BLaER1 (cell line): ENCODE results near the gene SH3TC2.

ENCODE experiments used
- H3K27ac ChIP-seq: shearing (Covaris generic); formaldehyde crosslinking; 2 replicates; pipeline ENCODE4 v1.8.1; 2022
- H3K27me3 ChIP-seq: shearing (Covaris generic); formaldehyde crosslinking; 2 replicates; pipeline ENCODE4 v1.8.1; 2022
- H3K36me3 ChIP-seq: shearing (Covaris generic); formaldehyde crosslinking; 2 replicates; pipeline ENCODE4 v1.8.1; 2022
- H3K4me1 ChIP-seq: shearing (Covaris generic); formaldehyde crosslinking; 2 replicates; pipeline ENCODE4 v1.8.1; 2022
- H3K4me2 ChIP-seq: shearing (Covaris generic); formaldehyde crosslinking; 2 replicates; pipeline ENCODE4 v1.8.1; 2022
- H3K4me3 ChIP-seq: shearing (Covaris generic); formaldehyde crosslinking; 2 replicates; pipeline ENCODE4 v1.8.1; 2022
- H3K9ac ChIP-seq: shearing (Covaris generic); formaldehyde crosslinking; 2 replicates; pipeline ENCODE4 v1.8.1; 2022
- H3K9me3 ChIP-seq: shearing (Covaris generic); formaldehyde crosslinking; 2 replicates; pipeline ENCODE4 v1.8.1; 2022
- H4K20me1 ChIP-seq: shearing (Covaris generic); formaldehyde crosslinking; 2 replicates; pipeline ENCODE4 v1.8.1; 2022
- Cebpa-rat ChIP-seq: shearing (Covaris generic); IDR thresholded peaks from 2 replicates; pipeline ENCODE4 v1.8.1; 2022

The SH3TC2 gene

DNA sequence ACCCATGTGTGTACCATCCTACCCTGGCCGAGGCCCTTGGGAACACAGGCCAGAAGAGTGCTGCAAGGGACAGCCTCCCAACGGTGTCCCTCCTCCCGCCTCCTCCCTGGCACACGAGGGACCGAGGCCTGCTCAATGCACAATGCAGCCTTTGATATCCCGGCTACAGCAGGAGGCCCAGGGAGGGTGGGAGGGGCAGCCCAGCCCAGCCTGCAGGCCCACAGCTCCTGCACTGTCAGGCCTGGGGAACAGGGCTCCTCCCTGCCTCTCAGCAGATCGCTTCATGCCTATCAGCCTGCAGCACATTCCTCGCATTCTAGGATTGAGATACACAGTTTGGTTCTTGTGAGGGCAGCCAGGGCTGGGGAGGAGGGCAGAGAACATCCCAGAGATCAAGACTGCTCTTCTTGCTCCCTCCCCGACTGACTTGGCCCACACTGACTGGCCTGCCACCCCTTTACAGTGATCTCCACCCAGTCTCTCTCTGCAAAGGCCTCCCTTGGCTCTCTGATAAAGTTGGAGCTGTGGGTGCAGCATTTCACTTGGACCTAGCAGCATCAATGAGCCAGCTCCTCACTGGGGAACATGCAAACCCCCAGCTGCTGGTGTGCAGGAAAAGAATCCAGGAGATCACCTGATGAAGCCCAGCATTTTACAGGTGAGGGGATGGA, at the start of gene SH3TC2:
SH3TC2 (minus strand) TSS at position 46 of the 671 bp plus-strand sequence; CDS start at position 6, 40 bp downstream.
- no peak for TF ChIP-seq Cebpa-rat
- Histone ChIP-seq H3K4me1 (peaks cover 9% of the 10 kb centered on the region), H3K36me3 (no peaks in the 10 kb centered on the region), H3K9me3 (0 out of 2 replicates have a peak, but pooled peaks cover 11% of the 10 kb centered on the region), H4K20me1 (no peaks in the 10 kb centered on the region), H3K4me3 (no peak within 1 kb of the TSS), H3K4me2 (peak within 1 kb of the TSS; percentile 20; the same call in 1 of the 2 replicates), H3K27ac (no peak within 1 kb of the TSS), H3K27me3 (no peaks in the 10 kb centered on the region), H3K9ac (no peak within 1 kb of the TSS)

DNA sequence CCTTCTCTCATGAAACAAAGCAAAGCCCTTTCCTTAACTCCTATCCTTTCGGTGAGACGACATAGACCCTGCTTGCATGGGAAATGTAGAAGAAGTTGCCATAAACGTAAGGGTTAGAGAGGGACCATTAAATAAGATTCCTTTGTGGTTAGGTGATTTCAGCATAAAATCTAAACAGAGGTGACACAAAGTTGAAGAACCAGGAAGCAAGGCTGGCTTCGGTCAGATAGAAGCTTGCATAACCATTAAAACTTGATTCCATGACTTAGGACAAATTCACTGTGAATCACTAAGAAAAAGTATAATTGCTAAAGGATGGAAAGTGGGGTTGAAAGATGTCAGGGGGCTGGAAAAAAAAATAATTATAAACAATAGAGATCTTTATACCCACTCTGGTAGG, 47.5 kb upstream of the SH3TC2 start:
- H3K27me3 ChIP-seq, result no peaks in the 10 kb centered on the region
- no peak overlapping the region for H3K27ac ChIP-seq
- no peak for TF ChIP-seq Cebpa-rat
- no peaks in the 10 kb centered on the region for H3K4me1 ChIP-seq
- H3K36me3 ChIP-seq, result no peaks in the 10 kb centered on the region
- H3K4me3 ChIP-seq, result no peak overlapping the region
- H3K9me3 ChIP-seq, result no peaks in the 10 kb centered on the region
- no peaks in the 10 kb centered on the region for H4K20me1 ChIP-seq
- H3K4me2 ChIP-seq, result no peak overlapping the region
- no peak overlapping the region for H3K9ac ChIP-seq

DNA sequence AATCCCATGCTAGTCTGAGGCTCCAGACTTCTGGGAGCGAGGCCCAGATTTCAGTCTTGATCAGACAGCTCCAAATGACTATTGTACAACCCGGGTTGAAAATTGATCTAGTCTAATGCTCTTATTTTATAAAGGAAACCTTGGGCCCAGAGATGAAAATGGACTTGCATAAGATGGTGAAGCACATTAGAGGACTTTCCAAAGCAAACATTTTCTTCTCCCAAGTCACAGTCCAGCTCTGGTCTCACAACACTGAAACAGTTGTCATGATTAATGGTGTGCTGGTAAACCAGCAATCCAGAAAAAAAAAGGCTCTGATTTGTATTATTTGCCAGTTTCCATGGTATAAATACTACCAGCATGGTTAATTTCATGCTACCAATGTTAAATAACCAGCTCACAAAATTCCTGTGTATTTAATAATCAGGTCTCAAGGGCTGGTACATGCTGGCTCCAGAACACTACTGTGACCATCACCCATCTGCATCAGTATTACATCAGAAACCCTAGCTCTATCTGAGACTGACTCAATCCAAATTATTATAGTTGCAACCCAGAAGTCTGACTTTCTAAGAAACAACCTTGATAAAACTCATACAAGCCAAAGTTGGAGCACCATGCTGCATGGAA, 45.9 kb upstream of the SH3TC2 start:
- H3K36me3 ChIP-seq, result no peaks in the 10 kb centered on the region
- H3K4me1 ChIP-seq, result no peaks in the 10 kb centered on the region
- no peak overlapping the region for H3K4me3 ChIP-seq
- no peaks in the 10 kb centered on the region for H3K9me3 ChIP-seq
- H3K27ac ChIP-seq, result no peak overlapping the region
- H4K20me1 ChIP-seq, result no peaks in the 10 kb centered on the region
- H3K27me3 ChIP-seq, result no peaks in the 10 kb centered on the region
- TF ChIP-seq Cebpa-rat, result no peak
- no peak overlapping the region for H3K4me2 ChIP-seq
- no peak overlapping the region for H3K9ac ChIP-seq

DNA sequence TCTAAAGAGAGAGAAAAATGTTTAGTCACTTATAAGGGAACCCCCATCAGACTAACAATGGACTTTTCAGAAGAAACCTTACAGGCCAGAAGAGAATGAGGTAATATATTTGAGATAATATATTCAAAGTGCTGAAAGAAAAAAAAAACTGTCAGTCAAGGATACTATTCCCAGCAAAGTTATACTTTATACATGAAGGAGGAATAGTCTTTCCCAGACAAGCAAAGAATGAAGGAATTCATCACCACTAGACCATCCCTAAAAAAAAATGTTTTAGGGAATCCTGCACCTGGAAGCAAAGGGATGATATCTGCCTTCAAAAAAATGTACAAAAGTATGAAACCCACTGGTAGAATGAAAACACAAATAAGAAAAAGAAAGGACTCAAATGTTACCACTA, 37.5 kb upstream of the SH3TC2 start:
- no peak overlapping the region for H3K27ac ChIP-seq

DNA sequence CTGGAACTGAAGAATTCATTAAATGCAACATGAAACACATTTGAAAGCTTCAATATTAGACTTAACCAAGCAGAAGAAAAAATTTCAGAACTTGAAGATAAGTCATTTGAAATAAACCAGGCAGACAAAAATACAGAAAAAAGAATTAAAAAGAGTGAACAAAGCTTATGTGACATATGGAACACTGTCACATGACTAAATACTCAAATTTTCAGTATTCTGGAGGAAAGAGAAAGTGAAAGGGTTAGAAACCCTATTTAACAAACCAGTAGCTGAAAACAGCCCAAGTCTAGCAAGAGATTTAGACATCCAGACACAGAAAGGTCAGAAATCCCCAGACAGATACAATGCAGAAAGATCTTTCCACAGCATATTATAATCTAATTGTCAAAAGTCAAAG, 37.1 kb upstream of the SH3TC2 start:
- Histone ChIP-seq H3K27me3 (no peaks in the 10 kb centered on the region), H3K4me3 (no peak overlapping the region), H3K4me1 (no peaks in the 10 kb centered on the region), H4K20me1 (no peaks in the 10 kb centered on the region), H3K36me3 (no peaks in the 10 kb centered on the region), H3K27ac (no peak overlapping the region), H3K9ac (no peak overlapping the region), H3K4me2 (no peak overlapping the region), H3K9me3 (peaks cover 55% of the 10 kb centered on the region)
- TF ChIP-seq Cebpa-rat, result no peak

More for the DNA sequence above, 37.5 kb upstream of the SH3TC2 start:
- Histone ChIP-seq H3K4me1 (no peaks in the 10 kb centered on the region), H3K9me3 (peaks cover 53% of the 10 kb centered on the region), H3K4me3 (no peak overlapping the region), H3K27me3 (no peaks in the 10 kb centered on the region), H3K4me2 (no peak overlapping the region), H3K9ac (no peak overlapping the region), H3K36me3 (no peaks in the 10 kb centered on the region), H4K20me1 (no peaks in the 10 kb centered on the region)
- TF ChIP-seq Cebpa-rat, result no peak

DNA sequence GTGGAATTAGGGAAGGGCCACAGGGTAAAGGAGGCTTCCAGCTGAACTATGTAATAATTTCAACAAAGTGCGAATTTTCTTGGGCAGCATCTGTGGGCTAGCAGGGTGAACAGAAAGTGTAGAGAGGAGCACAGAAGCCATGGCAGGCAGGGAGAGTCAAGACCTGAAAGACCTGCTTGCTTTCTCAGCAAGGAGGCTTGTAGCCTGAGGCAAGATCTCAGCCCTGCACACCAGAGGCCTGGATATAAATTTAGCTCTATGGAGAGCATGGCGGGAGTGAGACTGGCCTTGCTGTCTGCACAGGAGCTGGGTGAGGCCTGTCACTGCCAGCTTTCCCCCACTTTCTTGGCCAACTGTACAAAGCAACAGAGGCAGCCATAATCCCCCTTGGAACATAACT, 32.1 kb upstream of the SH3TC2 start:
- no peak overlapping the region for H3K27ac ChIP-seq
- no peaks in the 10 kb centered on the region for H3K36me3 ChIP-seq
- H3K4me1 ChIP-seq, result no peaks in the 10 kb centered on the region
- no peak overlapping the region for H3K4me2 ChIP-seq
- H3K9me3 ChIP-seq, result peaks cover 71% of the 10 kb centered on the region
- TF ChIP-seq Cebpa-rat, result no peak
- H3K27me3 ChIP-seq, result no peaks in the 10 kb centered on the region
- H3K9ac ChIP-seq, result no peak overlapping the region
- H3K4me3 ChIP-seq, result no peak overlapping the region
- H4K20me1 ChIP-seq, result no peaks in the 10 kb centered on the region

DNA sequence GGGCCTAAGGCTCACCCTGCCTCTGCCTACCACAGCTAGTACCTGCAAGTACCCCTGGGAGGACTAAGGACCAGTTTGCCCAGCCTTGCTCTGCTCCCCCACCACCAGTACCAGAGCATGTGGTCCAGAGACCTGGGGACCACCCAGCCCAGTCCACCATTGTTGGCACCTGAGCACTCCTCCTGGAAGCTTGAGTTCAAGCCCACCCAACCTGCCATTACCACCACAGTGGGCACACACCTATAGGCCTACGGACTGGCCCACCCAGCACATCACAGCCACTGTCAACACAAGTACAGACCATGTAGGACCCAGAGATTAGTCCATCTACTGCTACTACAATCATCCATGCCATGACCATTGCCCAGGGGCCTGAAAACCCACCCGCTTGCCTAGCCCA, 30.8 kb upstream of the SH3TC2 start:
- Histone ChIP-seq H3K27me3 (no peaks in the 10 kb centered on the region), H4K20me1 (no peaks in the 10 kb centered on the region), H3K4me3 (no peak overlapping the region), H3K27ac (no peak overlapping the region), H3K4me1 (no peaks in the 10 kb centered on the region), H3K36me3 (no peaks in the 10 kb centered on the region), H3K9me3 (peaks cover 58% of the 10 kb centered on the region), H3K4me2 (no peak overlapping the region), H3K9ac (no peak overlapping the region)
- no peak for TF ChIP-seq Cebpa-rat

DNA sequence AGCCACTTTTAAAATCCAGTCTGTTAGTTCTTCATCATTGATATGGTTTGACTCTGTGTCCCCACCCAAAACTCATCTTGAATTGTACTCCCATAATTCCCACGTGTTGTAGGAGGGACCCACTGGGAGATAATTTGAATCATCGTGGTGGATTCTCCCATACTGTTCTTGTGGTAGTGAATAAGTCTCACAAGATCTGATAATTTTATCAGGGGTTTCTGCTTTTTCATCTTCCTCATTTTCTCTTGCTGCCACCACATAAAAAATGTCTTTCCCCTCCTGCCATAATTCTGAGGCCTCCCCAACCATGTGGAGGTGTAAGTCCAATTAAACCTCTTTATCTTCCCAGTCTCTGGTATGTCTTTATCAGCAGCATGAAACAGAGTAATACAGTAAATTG, 26.9 kb upstream of the SH3TC2 start:
- peaks cover 25% of the 10 kb centered on the region; the same call in 1 of the 2 replicates for H3K9me3 ChIP-seq
- H3K9ac ChIP-seq, result no peak overlapping the region
- no peak overlapping the region for H3K4me2 ChIP-seq
- no peaks in the 10 kb centered on the region for H3K36me3 ChIP-seq
- no peak overlapping the region for H3K4me3 ChIP-seq
- no peaks in the 10 kb centered on the region for H3K4me1 ChIP-seq
- H4K20me1 ChIP-seq, result no peaks in the 10 kb centered on the region
- no peak overlapping the region for H3K27ac ChIP-seq
- no peaks in the 10 kb centered on the region for H3K27me3 ChIP-seq
- TF ChIP-seq Cebpa-rat, result no peak

DNA sequence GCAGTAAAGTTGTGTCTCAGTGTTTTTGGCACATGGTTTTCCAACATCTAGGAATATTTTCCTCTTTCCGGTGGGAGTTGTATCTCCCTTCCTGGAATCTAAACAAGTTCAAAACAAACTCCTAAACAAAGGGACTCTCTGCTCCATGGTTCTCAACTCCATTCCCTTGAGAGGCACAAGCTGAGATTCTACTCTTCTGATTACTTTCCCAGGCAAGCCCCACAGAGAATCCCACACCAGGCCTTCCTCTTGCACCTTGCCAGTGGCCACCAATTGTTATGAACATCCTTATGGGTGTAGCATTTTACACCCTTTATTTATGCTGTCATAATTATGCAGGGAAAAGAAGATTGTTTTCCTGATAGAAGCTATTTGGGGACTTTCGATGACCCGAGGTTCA, 25.8 kb upstream of the SH3TC2 start:
- Histone ChIP-seq H4K20me1 (no peaks in the 10 kb centered on the region), H3K4me2 (no peak overlapping the region), H3K9me3 (peaks cover 24% of the 10 kb centered on the region; the same call in 1 of the 2 replicates), H3K27ac (no peak overlapping the region), H3K4me3 (no peak overlapping the region), H3K4me1 (no peaks in the 10 kb centered on the region), H3K9ac (no peak overlapping the region), H3K36me3 (no peaks in the 10 kb centered on the region), H3K27me3 (no peaks in the 10 kb centered on the region)
- TF ChIP-seq Cebpa-rat, result no peak

DNA sequence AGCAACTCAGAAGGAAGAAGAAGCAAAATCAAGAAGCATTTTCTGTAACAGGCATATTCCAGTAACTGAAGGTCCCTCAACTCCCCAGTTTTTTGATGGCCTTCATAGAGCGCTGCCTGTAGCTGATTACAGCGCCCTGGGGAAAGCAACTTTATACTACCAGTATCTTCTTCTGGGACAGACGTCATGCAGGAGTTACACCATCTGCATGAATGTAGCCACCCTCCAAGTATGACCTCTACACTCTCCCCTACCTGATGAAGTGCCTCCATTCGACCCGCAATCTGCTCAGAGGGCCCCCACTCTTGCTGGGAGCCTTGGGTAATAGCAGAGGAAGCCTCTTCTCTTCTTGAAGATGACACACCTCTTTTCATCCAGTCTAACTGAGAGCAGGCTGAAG, 21.0 kb upstream of the SH3TC2 start:
- no peak overlapping the region for H3K9ac ChIP-seq
- H3K9me3 ChIP-seq, result no peaks in the 10 kb centered on the region
- no peak overlapping the region for H3K4me2 ChIP-seq
- H3K36me3 ChIP-seq, result no peaks in the 10 kb centered on the region
- H3K4me3 ChIP-seq, result no peak overlapping the region
- H4K20me1 ChIP-seq, result no peaks in the 10 kb centered on the region
- H3K27me3 ChIP-seq, result no peaks in the 10 kb centered on the region
- TF ChIP-seq Cebpa-rat, result no peak
- no peaks in the 10 kb centered on the region for H3K4me1 ChIP-seq
- H3K27ac ChIP-seq, result no peak overlapping the region
